Endothelial cell of umbilical vein (primary cell): Measurements from ENCODE around the gene ZNF3. TPM values are rescaled to one million over a fixed set of nuclear protein-coding genes. Genes with fewer than 3 reads are reported as not detected.

Experiments used
- BruUV-seq: library from RNA; stranded (reverse); fragments of 400-500 nt; replicated peaks from 2 replicates; lab custom pipeline; 2021; lab: Mats Ljungman, UMichigan
- CTCF ChIA-PET: fragments of 300-600, 350-600 bp; sonication (Branson Sonifier 250); formaldehyde crosslinking; loops from one replicate; lab custom pipeline; 2021; ENCODE audit warnings: antibody characterized with exemption, inconsistent platforms; lab: Charles Lee
- POLR2A ChIA-PET: fragments of 300-600, 350-600 bp; sonication (Branson Sonifier 250); formaldehyde crosslinking; loops from one replicate; lab custom pipeline; 2021; ENCODE audit warnings: antibody characterized with exemption, inconsistent platforms; lab: Charles Lee
- DNase-seq: peaks from one replicate; pipeline ENCODE4 v3.0.0-alpha.2; 2011; ENCODE audit warnings: low read depth, low spot score
- FAIRE-seq: peaks from 2 replicates; lab custom pipeline; 2011; peaks lifted over from hg19 to GRCh38; lab: Jason Lieb, UNC
- H2AFZ ChIP-seq: 2 replicates; pipeline ENCODE4 v1.6.0; 2012; ENCODE audit warnings: low read depth, low read length, control low read depth, inconsistent platforms
- H3K27ac ChIP-seq: 2 replicates; pipeline ENCODE4 v1.5.1; 2011; ENCODE audit warnings: low read depth, mild to moderate bottlenecking, control low read depth, low read length, moderate library complexity; ENCODE audit not compliant: insufficient read depth
- H3K27me3 ChIP-seq, 2 experiments: 2 replicates each; pipeline versions ENCODE4 v1.6.0 to v1.6.1; 2011; ENCODE audit warnings: low read length in 2 of 2, mixed read lengths in 1 of 2; ENCODE audit not compliant: control insufficient read depth in 2 of 2, insufficient read depth in 2 of 2
- H3K36me3 ChIP-seq, 2 experiments: 2 replicates in 1 of 2; 3 replicates in 1 of 2; pipeline ENCODE4 v1.5.1; 2011; ENCODE audit warnings: low read length in 2 of 2, mild to moderate bottlenecking in 1 of 2, moderate library complexity in 1 of 2; ENCODE audit not compliant: control insufficient read depth in 2 of 2, insufficient read depth in 2 of 2; ENCODE audit errors: extremely low read depth in 1 of 2
- H3K4me1 ChIP-seq: 3 replicates; pipeline ENCODE4 v1.5.1; 2011; ENCODE audit warnings: mild to moderate bottlenecking, low read length; ENCODE audit not compliant: control insufficient read depth, insufficient read depth; ENCODE audit errors: extremely low read depth
- H3K4me2 ChIP-seq: 2 replicates; pipeline ENCODE4 v1.6.1; 2011; ENCODE audit warnings: low read length, control low read depth, mixed read lengths; ENCODE audit not compliant: insufficient read depth
- H3K4me3 ChIP-seq, 3 experiments: fragments of 200-600 bp in 1 of 3; sonication (generic), shearing (Covaris generic) in 1 of 3; replicated peaks in 1 of 3; 2 replicates each; pipeline ENCODE4 v1.5.1; 2011 to 2016; ENCODE audit warnings: control low read depth in 3 of 3, low read length in 3 of 3, mild to moderate bottlenecking in 2 of 3, inconsistent platforms in 1 of 3, low read depth in 1 of 3, moderate library complexity in 1 of 3; ENCODE audit not compliant: insufficient read depth in 1 of 3
- H3K79me2 ChIP-seq: 2 replicates; pipeline ENCODE4 v1.6.0; 2012; ENCODE audit warnings: low read length, inconsistent platforms; ENCODE audit not compliant: control insufficient read depth, insufficient read depth
- H3K9ac ChIP-seq: replicated peaks from 2 replicates; pipeline ENCODE3; 2011; ENCODE audit warnings: low read length, control low read depth; ENCODE audit not compliant: insufficient read depth; ENCODE audit errors: extremely low read depth
- H3K9me1 ChIP-seq: replicated peaks from 3 replicates; pipeline ENCODE4 v1.6.0; 2011; ENCODE audit warnings: mild to moderate bottlenecking, low read length; ENCODE audit not compliant: control insufficient read depth, insufficient read depth; ENCODE audit errors: extremely low read depth
- H3K9me3 ChIP-seq: replicated peaks from 2 replicates; pipeline ENCODE4 v1.5.1; 2012; ENCODE audit warnings: low read length, inconsistent platforms; ENCODE audit not compliant: control insufficient read depth, insufficient read depth
- H4K20me1 ChIP-seq: replicated peaks from 2 replicates; pipeline ENCODE3; 2011; ENCODE audit warnings: mild to moderate bottlenecking, low read length; ENCODE audit not compliant: control insufficient read depth, insufficient read depth; ENCODE audit errors: extremely low read depth
- EZH2 ChIP-seq: IDR thresholded peaks from 2 replicates; pipeline ENCODE4 v1.6.1; 2012; ENCODE audit warnings: borderline replicate concordance, low read depth, mild to moderate bottlenecking, moderate library complexity, low read length, inconsistent platforms; ENCODE audit not compliant: severe bottlenecking
- FOS ChIP-seq: IDR thresholded peaks from 2 replicates; pipeline ENCODE4 v1.6.1; 2011; ENCODE audit warnings: mild to moderate bottlenecking, low read length, moderate library complexity, borderline replicate concordance; ENCODE audit not compliant: insufficient read depth
- JUN ChIP-seq: IDR thresholded peaks from 2 replicates; pipeline ENCODE4 v1.6.1; 2011; ENCODE audit warnings: borderline replicate concordance, low read depth; ENCODE audit not compliant: insufficient read length, insufficient read depth
- MAX ChIP-seq: IDR thresholded peaks from 2 replicates; pipeline ENCODE4 v1.6.1; 2011; ENCODE audit not compliant: insufficient read depth, insufficient read length
- MYC ChIP-seq: IDR thresholded peaks from one replicate; pipeline ENCODE4 v1.6.1; 2011; ENCODE audit warnings: mild to moderate bottlenecking, low read depth, low read length
- POLR2A ChIP-seq: IDR thresholded peaks from 2 replicates; pipeline ENCODE4 v1.6.1; 2012; ENCODE audit warnings: low read depth, mild to moderate bottlenecking, control low read depth, low read length
- POLR2AphosphoS5 ChIP-seq: IDR thresholded peaks from 2 replicates; pipeline ENCODE4 v1.6.1; 2012; ENCODE audit warnings: low read depth, mild to moderate bottlenecking, control low read depth, low read length, moderate library complexity; ENCODE audit not compliant: insufficient read depth
- dilution Hi-C: fragments of 300-500 bp; cut with MboI; formaldehyde crosslinking; loops from one replicate; pipeline ENCODE4 v1.15.0; 2019; ENCODE audit warnings: low sequenced_read_pairs; ENCODE audit not compliant: extremely low pct_ligation_motif_present
- intact Hi-C: fragments of 100-400 bp; cut with micrococcal nuclease; formaldehyde crosslinking; loops from one replicate; pipeline ENCODE4 v1.10.0; 2022
- polyA plus RNA-seq, 4 experiments: library from polyadenylated mRNA; depleted of rRNA in 3 of 4; stranded (reverse) in 3 of 4; unstranded in 1 of 4; fragments of >200 nt; gene quantifications; 2 replicates each; pipeline versions ENCODE4 v1.2.1 to v1.2.3, GENCODE V29; 2011 to 2012; ENCODE audit warnings: missing spikeins in 1 of 4
- total RNA-seq: library from RNA; stranded (reverse); gene quantifications from 2 replicates; pipeline ENCODE4 v1.2.3, GENCODE V29; 2021

ZNF3 gene
- total and polyA plus RNA-seq, 2 donors (not counting 3 experiments of a cell fraction or from before 2014, with no cell fraction given): 21.8 to 30.9 TPM

DNA sequence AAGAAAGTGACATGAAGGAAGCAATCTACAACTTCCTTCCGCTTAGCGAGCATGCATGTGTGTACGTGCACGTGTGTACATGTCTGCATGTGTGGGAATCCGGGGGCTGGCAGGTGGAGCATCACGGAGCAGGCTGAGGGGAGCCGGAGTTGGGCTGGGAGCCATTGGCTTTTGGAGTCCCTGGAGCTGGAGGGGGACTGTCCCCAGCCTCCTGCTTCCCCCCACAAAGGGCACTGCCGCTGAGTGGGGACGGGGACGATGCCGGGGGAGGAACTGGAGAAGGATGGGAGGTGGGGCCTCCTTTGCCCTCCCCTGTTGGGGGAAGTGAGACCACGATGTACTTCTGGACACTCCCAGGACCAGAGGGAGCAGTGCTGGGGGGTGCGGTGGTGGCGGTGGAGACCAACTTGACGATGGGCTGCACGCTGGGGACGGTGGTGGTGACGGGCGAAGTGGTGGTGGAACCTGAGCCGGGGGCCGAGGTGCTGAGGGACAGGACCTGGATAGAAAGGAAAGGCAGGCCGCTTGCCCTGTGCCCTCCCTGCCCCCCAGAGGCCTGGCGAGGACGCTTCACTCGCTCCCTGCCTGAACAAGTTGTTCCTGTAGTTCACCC lies 25.7 kb upstream of the ZNF3 start:
- no peaks in the 10 kb centered on the region for H3K9me3 ChIP-seq
- POLR2A ChIA-PET: no interaction called here
- CTCF ChIA-PET: no interaction called here
- no peak for FAIRE-seq
- H4K20me1 ChIP-seq: no peaks in the 10 kb centered on the region
- peaks cover 1% of the 10 kb centered on the region for H3K79me2 ChIP-seq
- H3K9ac ChIP-seq: no peak overlapping the region
- intact Hi-C loops: loop anchor here (10.0 kb wide), 1 partner anchor 1018 kb away; the partner anchor contains the start of gene SERPINE1
- H3K4me1 ChIP-seq: peaks cover 6% of the 10 kb centered on the region
- no peaks in the 10 kb centered on the region for H3K27me3 ChIP-seq
- H3K36me3 ChIP-seq: peaks cover 12 to 47% of the 10 kb centered on the region in 2 experiments
- DNase-seq: no peak
- H3K27ac ChIP-seq: no peak overlapping the region
- TF ChIP-seq EZH2: no peak
- no peak for TF ChIP-seq POLR2A
- TF ChIP-seq MAX: no peak
- no peak for TF ChIP-seq FOS
- no peak for TF ChIP-seq JUN
- TF ChIP-seq POLR2AphosphoS5: no peak
- TF ChIP-seq MYC: no peak
- dilution Hi-C loops: no loop called here
- no peak overlapping the region for H2AFZ ChIP-seq
- BruUV-seq: TSS peak; percentile 96
- H3K9me1 ChIP-seq: no peaks in the 10 kb centered on the region
- H3K4me3 ChIP-seq: no peak overlapping the region
- no peak overlapping the region for H3K4me2 ChIP-seq

DNA sequence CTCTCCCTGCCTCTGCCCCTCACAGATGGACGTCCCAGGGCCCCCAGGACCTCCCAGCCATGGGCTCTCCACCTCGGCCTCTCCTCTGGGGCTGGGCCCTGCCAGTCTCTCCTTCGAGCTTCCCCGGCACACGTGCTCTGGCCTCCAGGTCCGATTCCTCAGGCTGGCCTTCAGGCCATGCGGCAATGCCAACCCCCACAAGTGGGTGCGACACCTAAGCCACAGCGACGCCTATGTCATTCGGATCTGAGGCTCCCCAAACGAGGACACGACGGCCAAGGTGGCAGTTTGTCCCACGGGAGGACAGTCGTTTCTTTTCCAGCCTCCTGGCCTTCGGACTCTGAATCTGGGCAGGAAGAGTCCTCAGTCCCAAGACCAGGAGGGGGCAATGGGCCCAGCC lies 25.1 kb upstream of the ZNF3 start:
- Histone ChIP-seq H3K4me1 (peaks cover 7% of the 10 kb centered on the region), H3K27me3 (no peaks in the 10 kb centered on the region), H3K4me3 (no peak overlapping the region), H3K9me1 (no peaks in the 10 kb centered on the region), H3K9me3 (no peaks in the 10 kb centered on the region), H3K79me2 (peaks cover 1% of the 10 kb centered on the region), H2AFZ (no peak overlapping the region), H3K4me2 (no peak overlapping the region), H3K27ac (no peak overlapping the region), H3K36me3 (peaks cover 12 to 45% of the 10 kb centered on the region in 2 experiments), H4K20me1 (no peaks in the 10 kb centered on the region), H3K9ac (no peak overlapping the region)
- CTCF ChIA-PET: no interaction called here
- dilution Hi-C loops: no loop called here
- POLR2A ChIA-PET: no interaction called here
- BruUV-seq: no TSS peak
- FAIRE-seq (no peak), DNase-seq (no peak)
- intact Hi-C loops: loop anchor here (10.0 kb wide), 1 partner anchor 1018 kb away; the partner anchor contains the start of gene SERPINE1
- TF ChIP-seq POLR2AphosphoS5: no peak
- no peak for TF ChIP-seq MAX
- TF ChIP-seq EZH2: no peak
- no peak for TF ChIP-seq MYC
